IMR-90 (cell line): ENCODE results near the gene KCNT2. TPM values are rescaled to one million over a fixed set of nuclear protein-coding genes. Genes with fewer than 3 reads are reported as not detected.

Experiments
- ATAC-seq: fragments of 200-7000 bp; cut with Tn5 transposase; 2 replicates; pipeline ENCODE4 v1.9.1; 2020; ENCODE audit warnings: low read depth, mild to moderate bottlenecking, moderate library complexity
- BruUV-seq: library from RNA; stranded (reverse); fragments of 400-500 nt; replicated peaks from 2 replicates; lab custom pipeline; 2021; lab: Mats Ljungman, UMichigan
- CTCF ChIA-PET: fragments of 300-600 bp; formaldehyde crosslinking; extraction: SDS; loops from one replicate; lab custom pipeline; 2021; ENCODE audit warnings: antibody characterized with exemption; lab: Yijun Ruan, JAX
- POLR2A ChIA-PET: fragments of 300-600 bp; sonication (Branson Sonifier 250); formaldehyde crosslinking; loops from one replicate; lab custom pipeline; 2022; ENCODE audit warnings: antibody characterized with exemption; ENCODE audit not compliant: unreplicated experiment; lab: Charles Lee
- DNase-seq: peaks from one replicate; pipeline ENCODE4 v3.0.0; 2013
- H2AFZ ChIP-seq: replicated peaks from 2 replicates; pipeline ENCODE3; 2013; ENCODE audit warnings: low read length, mild to moderate bottlenecking; ENCODE audit not compliant: poor library complexity
- H2AK5ac ChIP-seq: 2 replicates; pipeline ENCODE4 v1.6.1; 2013; ENCODE audit warnings: low read depth, low read length, inconsistent platforms
- H2AK9ac ChIP-seq: replicated peaks from 2 replicates; pipeline ENCODE3; 2013; ENCODE audit warnings: mild to moderate bottlenecking, low read depth, low read length, moderate library complexity; ENCODE audit not compliant: poor library complexity
- H2BK120ac ChIP-seq: 2 replicates; pipeline ENCODE4 v1.6.1; 2013; ENCODE audit warnings: low read depth, low read length, inconsistent platforms
- H2BK15ac ChIP-seq: 3 replicates; pipeline ENCODE4 v1.6.1; 2013; ENCODE audit warnings: low read depth, low read length, inconsistent platforms
- H2BK20ac ChIP-seq: 2 replicates; pipeline ENCODE4 v1.6.1; 2013; ENCODE audit warnings: low read depth, mild to moderate bottlenecking, inconsistent platforms, low read length, moderate library complexity
- H2BK5ac ChIP-seq: 2 replicates; pipeline ENCODE4 v1.6.1; 2013; ENCODE audit warnings: mild to moderate bottlenecking, low read depth, low read length, inconsistent platforms; ENCODE audit not compliant: poor library complexity, severe bottlenecking
- H3K14ac ChIP-seq: replicated peaks from 2 replicates; pipeline ENCODE4 v1.6.1; 2013; ENCODE audit warnings: low read depth, low read length, inconsistent platforms
- H3K18ac ChIP-seq: 2 replicates; pipeline ENCODE4 v1.6.1; 2013; ENCODE audit warnings: low read depth, low read length, control low read depth
- H3K23ac ChIP-seq: 2 replicates; pipeline ENCODE4 v1.6.1; 2013; ENCODE audit warnings: low read depth, low read length, inconsistent platforms
- H3K27ac ChIP-seq: 2 replicates; pipeline ENCODE4 v1.5.1; 2013; ENCODE audit warnings: mild to moderate bottlenecking, control low read depth, low read length; ENCODE audit not compliant: insufficient read depth
- H3K27me3 ChIP-seq: 2 replicates; pipeline ENCODE4 v1.6.1; 2013; ENCODE audit warnings: low read length; ENCODE audit not compliant: control insufficient read depth, insufficient read depth
- H3K36me3 ChIP-seq: 2 replicates; pipeline ENCODE4 v1.6.1; 2013; ENCODE audit warnings: low read length, mixed read lengths; ENCODE audit not compliant: control insufficient read depth, insufficient read depth
- H3K4ac ChIP-seq: 2 replicates; pipeline ENCODE4 v1.6.1; 2013; ENCODE audit warnings: low read depth, low read length, inconsistent platforms
- H3K4me1 ChIP-seq: 2 replicates; pipeline ENCODE4 v1.6.1; 2013; ENCODE audit warnings: low read length, mixed read lengths; ENCODE audit not compliant: control insufficient read depth, insufficient read depth
- H3K4me2 ChIP-seq: 2 replicates; pipeline ENCODE4 v1.6.1; 2013; ENCODE audit warnings: low read depth, mild to moderate bottlenecking, control low read depth, low read length, moderate library complexity
- H3K4me3 ChIP-seq: 2 replicates; pipeline ENCODE4 v1.5.1; 2013; ENCODE audit warnings: low read depth, mild to moderate bottlenecking, control low read depth, low read length, moderate library complexity; ENCODE audit not compliant: insufficient read depth
- H3K56ac ChIP-seq: 2 replicates; pipeline ENCODE4 v1.6.1; 2013; ENCODE audit warnings: low read length, inconsistent platforms; ENCODE audit not compliant: insufficient read depth; ENCODE audit errors: extremely low read depth
- H3K79me1 ChIP-seq, 2 experiments: 2 replicates each; pipeline ENCODE4 v1.6.1; 2013; ENCODE audit warnings: low read length in 2 of 2, inconsistent platforms in 1 of 2, low read depth in 1 of 2
- H3K9ac ChIP-seq: 2 replicates; pipeline ENCODE4 v1.6.1; 2013; ENCODE audit warnings: low read depth, low read length, control low read depth
- H3K9me1 ChIP-seq: 2 replicates; pipeline ENCODE4 v1.6.1; 2013; ENCODE audit warnings: low read length, inconsistent platforms; ENCODE audit not compliant: insufficient read depth
- H3K9me3 ChIP-seq: 2 replicates; pipeline ENCODE4 v1.6.1; 2013; ENCODE audit warnings: low read length; ENCODE audit not compliant: control insufficient read depth, insufficient read depth
- H4K20me1 ChIP-seq: 2 replicates; pipeline ENCODE4 v1.6.1; 2013; ENCODE audit warnings: low read length, inconsistent platforms; ENCODE audit not compliant: insufficient read depth
- H4K5ac ChIP-seq: 2 replicates; pipeline ENCODE4 v1.6.1; 2013; ENCODE audit warnings: mild to moderate bottlenecking, low read depth, low read length, control low read depth
- H4K8ac ChIP-seq, 2 experiments: 2 replicates each; pipeline ENCODE4 v1.6.1; 2013; ENCODE audit warnings: low read depth in 2 of 2, low read length in 2 of 2, control low read depth in 1 of 2, inconsistent platforms in 1 of 2
- H4K91ac ChIP-seq: 2 replicates; pipeline ENCODE4 v1.6.1; 2013; ENCODE audit warnings: low read depth, low read length, inconsistent platforms; ENCODE audit not compliant: insufficient read depth
- CHD1 ChIP-seq: IDR thresholded peaks from 2 replicates; pipeline ENCODE4 v1.6.1; 2012; ENCODE audit warnings: low read depth, low read length, improper control_type of control experiment
- MAFK ChIP-seq: IDR thresholded peaks from 2 replicates; pipeline ENCODE4 v1.6.1; 2012; ENCODE audit warnings: low read depth, low read length, improper control_type of control experiment
- RAD21 ChIP-seq: IDR thresholded peaks from 2 replicates; pipeline ENCODE4 v1.6.1; 2012; ENCODE audit warnings: low read length, improper control_type of control experiment
- WGBS, 2 experiments: methylation state at CpG; one replicate each; pipeline versions ENCODE4 v1.1.5 to v1.1.7; 2013; ENCODE audit warnings: missing lambda C conversion rate in 2 of 2; ENCODE audit not compliant: insufficient read length in 1 of 2; ENCODE audit errors: extremely low coverage in 2 of 2; 5-methylcytosine and 5-hydroxymethylcytosine counted together
- dilution Hi-C: fragments of 300-500 bp; cut with HindIII; formaldehyde crosslinking; loops from one replicate; pipeline ENCODE4 v1.14.3; 2018; ENCODE audit warnings: low sequenced_read_pairs; ENCODE audit not compliant: unreplicated experiment
- in situ Hi-C: fragments of 300-500 bp; cut with MboI; formaldehyde crosslinking; loops from 3 replicates; pipeline ENCODE4 v1.14.3; 2019; ENCODE audit warnings: low sequenced_read_pairs, inconsistent platforms, mixed read lengths
- intact Hi-C: fragments of 100-400 bp; cut with micrococcal nuclease; formaldehyde crosslinking; loops from 2 replicates; pipeline ENCODE4 v1.10.0; 2022
- polyA plus RNA-seq, 3 experiments: library from polyadenylated mRNA; depleted of rRNA; stranded (reverse); fragments of >200 nt; gene quantifications; 2 replicates each; pipeline ENCODE4 v1.2.3, GENCODE V29; 2012; ENCODE audit warnings: low replicate concordance in 1 of 3
- total RNA-seq: library from RNA; depleted of rRNA; stranded (reverse); fragments of >200 nt; gene quantifications from 2 replicates; pipeline ENCODE4 v1.2.3, GENCODE V29; 2012
- TF ChIP-seq, protein P1 (sequence below): fragments of 150-350 bp; IDR thresholded peaks from 2 replicates; pipeline ENCODE4 v1.6.1; 2016; ENCODE audit warnings: low read depth, mild to moderate bottlenecking, low read length, moderate library complexity, borderline replicate concordance

The KCNT2 gene
- total and polyA plus RNA-seq, 2 of the 4 experiments (the other 2 are of a cell fraction), result 0.22 to 0.72 TPM

DNA sequence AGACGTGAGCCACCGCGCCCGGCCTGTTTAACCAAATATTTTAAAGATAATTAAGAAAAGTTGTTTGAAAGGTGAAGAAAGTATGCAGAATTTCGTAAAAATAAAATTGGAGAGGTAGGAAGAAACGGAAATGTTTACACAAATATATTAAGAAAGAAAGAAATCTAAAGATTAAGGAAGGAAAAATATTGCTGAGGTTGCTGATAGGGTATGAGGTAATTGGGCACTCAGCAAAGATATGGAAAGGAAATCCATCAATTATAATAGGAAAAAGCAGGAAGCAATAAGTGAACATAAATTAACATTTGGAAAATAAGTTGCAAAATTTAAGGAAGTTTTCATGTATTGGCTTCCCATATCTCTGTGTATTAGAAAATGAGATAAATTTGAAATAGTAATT lies 225.9 kb downstream of the KCNT2 start:
- dilution Hi-C loops, result no loop called here

More for the DNA sequence above, 225.9 kb downstream of the KCNT2 start:
- Histone ChIP-seq H2AK9ac (no peak overlapping the region), H2BK120ac (no peak overlapping the region), H3K14ac (no peak overlapping the region), H3K36me3 (no peaks in the 10 kb centered on the region), H3K23ac (no peak overlapping the region), H3K27me3 (no peaks in the 10 kb centered on the region), H4K91ac (no peak overlapping the region), H3K27ac (no peak overlapping the region), H3K79me1 (no peaks in the 10 kb centered on the region), H3K4me1 (no peaks in the 10 kb centered on the region), H3K56ac (no peak overlapping the region), H3K4me3 (no peak overlapping the region), H3K9me3 (no peaks in the 10 kb centered on the region), H2BK20ac (no peak overlapping the region), H3K9me1 (no peaks in the 10 kb centered on the region), H2BK5ac (no peak overlapping the region), H3K18ac (no peak overlapping the region), H4K20me1 (no peaks in the 10 kb centered on the region), H4K8ac (no peak overlapping the region), H2AK5ac (no peak overlapping the region), H3K9ac (no peak overlapping the region), H3K4ac (no peak overlapping the region), H4K5ac (no peak overlapping the region), H2AFZ (no peak overlapping the region), H3K4me2 (no peak overlapping the region), H2BK15ac (no peak overlapping the region)
- intact Hi-C loops, result no loop called here
- ChIA-PET CTCF (no interaction called here), POLR2A (no interaction called here)
- no TSS peak for BruUV-seq
- WGBS, 2 experiments, result 100% methylated on average over 2 of the region's 6 CpGs; no CpG with 5 or more reads in 1 of the 2 experiments
- ATAC-seq (no peak), DNase-seq (no peak)
- TF ChIP-seq, protein P1, sequence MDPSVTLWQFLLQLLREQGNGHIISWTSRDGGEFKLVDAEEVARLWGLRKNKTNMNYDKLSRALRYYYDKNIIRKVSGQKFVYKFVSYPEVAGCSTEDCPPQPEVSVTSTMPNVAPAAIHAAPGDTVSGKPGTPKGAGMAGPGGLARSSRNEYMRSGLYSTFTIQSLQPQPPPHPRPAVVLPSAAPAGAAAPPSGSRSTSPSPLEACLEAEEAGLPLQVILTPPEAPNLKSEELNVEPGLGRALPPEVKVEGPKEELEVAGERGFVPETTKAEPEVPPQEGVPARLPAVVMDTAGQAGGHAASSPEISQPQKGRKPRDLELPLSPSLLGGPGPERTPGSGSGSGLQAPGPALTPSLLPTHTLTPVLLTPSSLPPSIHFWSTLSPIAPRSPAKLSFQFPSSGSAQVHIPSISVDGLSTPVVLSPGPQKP, result no peak
- TF ChIP-seq RAD21 (no peak), MAFK (0 out of 2 replicates have a peak, but pooled peaks have one; percentile 2), CHD1 (no peak)
- in situ Hi-C loops, result no loop called here
